Measurements from ENCODE around the gene TRIM29. TPM values are rescaled to one million over a fixed set of nuclear protein-coding genes. Genes with fewer than 3 reads are reported as not detected.

The TRIM29 gene
- total and polyA plus RNA-seq, 2 of the 13 experiments (the other 11 are each of a cell fraction or from before 2014, with no cell fraction given): 0.86 TPM

GRCh38 chr11:120182790-120183491, 45.0 kb upstream of the TRIM29 start (continued):
- TF ChIP-seq, protein P1, sequence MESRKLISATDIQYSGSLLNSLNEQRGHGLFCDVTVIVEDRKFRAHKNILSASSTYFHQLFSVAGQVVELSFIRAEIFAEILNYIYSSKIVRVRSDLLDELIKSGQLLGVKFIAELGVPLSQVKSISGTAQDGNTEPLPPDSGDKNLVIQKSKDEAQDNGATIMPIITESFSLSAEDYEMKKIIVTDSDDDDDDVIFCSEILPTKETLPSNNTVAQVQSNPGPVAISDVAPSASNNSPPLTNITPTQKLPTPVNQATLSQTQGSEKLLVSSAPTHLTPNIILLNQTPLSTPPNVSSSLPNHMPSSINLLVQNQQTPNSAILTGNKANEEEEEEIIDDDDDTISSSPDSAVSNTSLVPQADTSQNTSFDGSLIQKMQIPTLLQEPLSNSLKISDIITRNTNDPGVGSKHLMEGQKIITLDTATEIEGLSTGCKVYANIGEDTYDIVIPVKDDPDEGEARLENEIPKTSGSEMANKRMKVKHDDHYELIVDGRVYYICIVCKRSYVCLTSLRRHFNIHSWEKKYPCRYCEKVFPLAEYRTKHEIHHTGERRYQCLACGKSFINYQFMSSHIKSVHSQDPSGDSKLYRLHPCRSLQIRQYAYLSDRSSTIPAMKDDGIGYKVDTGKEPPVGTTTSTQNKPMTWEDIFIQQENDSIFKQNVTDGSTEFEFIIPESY (CRISPR knock-in tag; IDR thresholded peaks at IDR 0.05): peak; percentile 32; the same call in 1 of the 2 replicates
- TF ChIP-seq TEAD3 (CRISPR knock-in tag; optimal IDR thresholded peaks at IDR 0.05; ENCODE audit: borderline replicate concordance) (peak; percentile 31), KDM3A (CRISPR knock-in tag; IDR thresholded peaks at IDR 0.05; ENCODE audit: low read depth) (no peak; the same call in 1 of the 2 replicates), SIN3A (IDR thresholded peaks at IDR 0.05; ENCODE audit: borderline replicate concordance, low read depth, low read length) (peak; percentile 28; the same call in 1 of the 2 replicates), ELF1 (CRISPR knock-in tag; IDR thresholded peaks at IDR 0.05) (no peak), GATAD1 (CRISPR knock-in tag; IDR thresholded peaks at IDR 0.05) (0 out of 2 replicates have a peak, but pooled peaks have one; percentile 22), ZNF274 (CRISPR knock-in tag; IDR thresholded peaks at IDR 0.05) (0 out of 2 replicates have a peak, but pooled peaks have one; percentile 59), SKI (IDR thresholded peaks at IDR 0.05; ENCODE audit: partially characterized antibody) (peak; percentile 21), CBX5 (CRISPR knock-in tag; IDR thresholded peaks at IDR 0.05; ENCODE audit: borderline replicate concordance) (no peak), ZSCAN31 (CRISPR knock-in tag; IDR thresholded peaks at IDR 0.05; ENCODE audit: low read depth) (no peak), ZNF263 (CRISPR knock-in tag; IDR thresholded peaks at IDR 0.05) (peak; percentile 93), ZNF230 (CRISPR knock-in tag; IDR thresholded peaks at IDR 0.05) (0 out of 2 replicates have a peak, but pooled peaks have one; percentile 70), ZNF563 (CRISPR knock-in tag; IDR thresholded peaks at IDR 0.05) (no peak), ATF7 (IDR thresholded peaks at IDR 0.05) (no peak), ATF7 (CRISPR knock-in tag; IDR thresholded peaks at IDR 0.05) (no peak), THAP11 (CRISPR knock-in tag; IDR thresholded peaks at IDR 0.05) (peak; percentile 48; the same call in 1 of the 2 replicates), SMAD3 (CRISPR knock-in tag; IDR thresholded peaks at IDR 0.05) (0 out of 2 replicates have a peak, but pooled peaks have one; percentile 22), MEIS1 (CRISPR knock-in tag; IDR thresholded peaks at IDR 0.05; ENCODE audit: borderline replicate concordance) (peak; percentile 38; the same call in 1 of the 2 replicates), ZZZ3 (CRISPR knock-in tag; IDR thresholded peaks at IDR 0.05; ENCODE audit: borderline replicate concordance) (no peak), CBFB (CRISPR knock-in tag; IDR thresholded peaks at IDR 0.05) (no peak), RAD21 (CRISPR knock-in tag; IDR thresholded peaks at IDR 0.05) (peak; percentile 63), ZNF616 (CRISPR knock-in tag; IDR thresholded peaks at IDR 0.05; ENCODE audit: low read depth) (no peak), ZSCAN29 (CRISPR knock-in tag; conservative IDR thresholded peaks at IDR 0.05) (0 out of 2 replicates have a peak, but pooled peaks have one; percentile 52), ZMAT5 (CRISPR knock-in tag; IDR thresholded peaks at IDR 0.05; ENCODE audit: borderline replicate concordance, low read depth) (no peak), FOSL2 (CRISPR knock-in tag; IDR thresholded peaks at IDR 0.05) (peak; percentile 46; the same call in 1 of the 2 replicates), IKZF5 (CRISPR knock-in tag; IDR thresholded peaks at IDR 0.05) (peak; percentile 53; the same call in 1 of the 2 replicates)
- TF ChIP-seq, protein P2, sequence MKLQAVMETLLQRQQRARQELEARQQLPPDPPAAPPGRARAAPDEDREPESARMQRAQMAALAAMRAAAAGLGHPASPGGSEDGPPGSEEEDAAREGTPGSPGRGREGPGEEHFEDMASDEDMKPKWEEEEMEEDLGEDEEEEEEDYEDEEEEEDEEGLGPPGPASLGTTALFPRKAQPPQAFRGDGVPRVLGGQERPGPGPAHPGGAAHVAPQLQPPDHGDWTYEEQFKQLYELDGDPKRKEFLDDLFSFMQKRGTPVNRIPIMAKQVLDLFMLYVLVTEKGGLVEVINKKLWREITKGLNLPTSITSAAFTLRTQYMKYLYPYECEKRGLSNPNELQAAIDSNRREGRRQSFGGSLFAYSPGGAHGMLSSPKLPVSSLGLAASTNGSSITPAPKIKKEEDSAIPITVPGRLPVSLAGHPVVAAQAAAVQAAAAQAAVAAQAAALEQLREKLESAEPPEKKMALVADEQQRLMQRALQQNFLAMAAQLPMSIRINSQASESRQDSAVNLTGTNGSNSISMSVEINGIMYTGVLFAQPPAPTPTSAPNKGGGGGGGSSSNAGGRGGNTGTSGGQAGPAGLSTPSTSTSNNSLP (IDR thresholded peaks at IDR 0.05; ENCODE audit: low read depth, low read length): no peak

Measured in HepG2 (cell line).